Ishikawa (cell line): Measurements from ENCODE around the gene AAGAB.

Experiments
- EGR1 ChIP-seq: IDR thresholded peaks from 2 replicates; pipeline ENCODE4 v1.6.1; 2012
- FOXM1 ChIP-seq: IDR thresholded peaks from 2 replicates; pipeline ENCODE4 v1.6.1; 2012; ENCODE audit warnings: low read depth, borderline replicate concordance
- NFIC ChIP-seq: IDR thresholded peaks from 2 replicates; pipeline ENCODE4 v1.6.1; 2012

GRCh38 chr15:67177752-67178151 lies 76.7 kb downstream of the AAGAB start:
- no peak for TF ChIP-seq NFIC
- TF ChIP-seq EGR1 = no peak
- no peak for TF ChIP-seq FOXM1
